GM12873 (cell line): ENCODE results near the gene ABCA3.

ENCODE experiments used
- TF ChIP-seq, protein P1 (sequence below): IDR thresholded peaks from 2 replicates; pipeline ENCODE4 v1.5.1; 2012; ENCODE audit warnings: low read depth, mild to moderate bottlenecking, moderate library complexity, low read length, control low read depth; ENCODE audit not compliant: insufficient read depth; ENCODE audit errors: missing control alignments

Gene ABCA3

DNA sequence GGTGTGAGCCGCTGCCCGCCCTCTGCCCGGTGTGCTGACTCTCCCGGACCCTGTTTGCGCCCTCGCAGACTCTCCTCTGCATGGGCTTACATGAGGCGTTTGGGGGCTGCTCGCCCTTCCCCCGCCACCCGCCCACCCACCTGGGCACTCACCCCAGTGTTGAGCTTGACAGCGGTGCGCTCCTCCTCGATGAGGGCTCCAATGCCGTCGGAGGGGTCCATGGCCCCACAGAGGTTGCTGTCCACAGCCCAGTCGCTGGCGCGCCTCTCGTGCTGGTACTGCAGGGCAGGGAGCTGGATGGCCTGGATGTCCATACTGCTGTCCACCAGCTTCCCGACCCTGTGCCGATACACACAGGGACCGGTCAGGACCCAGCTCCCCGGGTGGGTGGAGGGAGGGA, 51.2 kb downstream of the ABCA3 start:
- TF ChIP-seq, protein P1, sequence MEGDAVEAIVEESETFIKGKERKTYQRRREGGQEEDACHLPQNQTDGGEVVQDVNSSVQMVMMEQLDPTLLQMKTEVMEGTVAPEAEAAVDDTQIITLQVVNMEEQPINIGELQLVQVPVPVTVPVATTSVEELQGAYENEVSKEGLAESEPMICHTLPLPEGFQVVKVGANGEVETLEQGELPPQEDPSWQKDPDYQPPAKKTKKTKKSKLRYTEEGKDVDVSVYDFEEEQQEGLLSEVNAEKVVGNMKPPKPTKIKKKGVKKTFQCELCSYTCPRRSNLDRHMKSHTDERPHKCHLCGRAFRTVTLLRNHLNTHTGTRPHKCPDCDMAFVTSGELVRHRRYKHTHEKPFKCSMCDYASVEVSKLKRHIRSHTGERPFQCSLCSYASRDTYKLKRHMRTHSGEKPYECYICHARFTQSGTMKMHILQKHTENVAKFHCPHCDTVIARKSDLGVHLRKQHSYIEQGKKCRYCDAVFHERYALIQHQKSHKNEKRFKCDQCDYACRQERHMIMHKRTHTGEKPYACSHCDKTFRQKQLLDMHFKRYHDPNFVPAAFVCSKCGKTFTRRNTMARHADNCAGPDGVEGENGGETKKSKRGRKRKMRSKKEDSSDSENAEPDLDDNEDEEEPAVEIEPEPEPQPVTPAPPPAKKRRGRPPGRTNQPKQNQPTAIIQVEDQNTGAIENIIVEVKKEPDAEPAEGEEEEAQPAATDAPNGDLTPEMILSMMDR, result no peak

DNA sequence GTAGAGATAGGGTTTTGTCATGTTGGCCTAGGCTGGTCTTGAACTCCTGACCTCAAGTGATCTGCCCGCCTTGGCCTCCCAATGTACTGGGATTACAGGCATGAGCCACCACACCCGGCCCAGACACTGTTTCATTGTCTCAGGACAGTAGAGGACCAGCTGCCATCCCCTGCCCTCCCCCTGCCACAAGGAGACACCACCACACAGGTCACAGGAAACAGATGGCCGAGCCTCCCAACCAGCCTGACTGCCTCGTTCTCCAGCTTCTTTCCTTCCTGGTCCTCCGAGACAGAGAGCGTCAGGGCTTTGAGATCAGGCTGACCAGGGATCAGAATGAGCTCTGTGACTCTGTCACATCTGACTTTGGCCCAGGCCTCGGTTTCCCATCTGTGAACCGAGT, 51.8 kb downstream of the ABCA3 start:
- TF ChIP-seq, protein P1, result no peak

DNA sequence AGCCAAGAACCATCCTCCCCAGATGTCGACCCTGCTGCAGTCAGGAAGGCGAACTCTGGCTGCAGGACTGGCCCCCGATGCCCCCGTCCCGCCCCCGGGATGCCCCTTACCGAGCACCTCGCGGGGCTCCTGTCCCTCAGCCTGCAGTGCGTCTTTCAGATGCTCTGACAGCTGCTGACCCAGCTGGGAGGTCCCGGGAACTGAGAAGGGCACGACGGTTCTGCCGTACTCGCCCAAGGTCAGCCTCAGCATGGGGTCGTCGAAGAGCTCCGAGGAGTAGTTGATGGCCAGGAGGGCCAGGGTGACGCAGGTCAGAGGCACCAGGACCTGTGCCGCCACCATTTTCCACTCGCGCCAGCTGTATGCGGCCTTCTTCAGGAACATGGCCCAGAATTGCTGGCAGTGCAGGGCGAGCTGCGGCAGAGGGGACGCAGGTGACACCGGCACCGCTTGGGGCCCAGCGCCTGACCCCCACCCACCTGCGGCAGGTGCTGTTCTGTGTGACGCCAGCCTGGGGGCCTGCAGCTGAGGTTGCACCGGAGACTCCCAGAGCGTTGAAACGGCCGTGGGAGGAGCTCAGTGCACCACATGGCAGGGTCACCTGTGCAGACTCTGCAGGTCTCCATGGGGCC, 52.5 kb downstream of the ABCA3 start:
- TF ChIP-seq, protein P1, result no peak

DNA sequence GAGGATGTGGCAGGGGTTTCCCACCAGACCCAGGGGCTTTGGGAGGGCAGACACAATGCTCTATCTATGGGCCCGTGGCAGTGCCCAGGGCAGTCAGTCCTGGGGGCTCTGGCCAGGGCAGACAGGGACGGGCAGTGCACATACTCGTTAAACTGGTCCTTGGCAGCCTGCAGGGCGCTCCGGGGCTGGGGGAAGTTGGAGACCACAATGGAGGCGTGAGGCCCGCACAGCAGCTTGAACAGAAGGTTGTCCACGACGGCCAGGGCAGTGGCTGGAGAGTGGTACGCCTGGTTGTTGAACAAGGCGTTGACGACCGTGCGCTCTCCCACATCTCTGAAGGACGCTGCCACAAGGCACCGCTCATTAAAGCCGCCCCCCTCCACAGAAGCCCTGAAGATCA, 54.0 kb downstream of the ABCA3 start:
- TF ChIP-seq, protein P1, result no peak

DNA sequence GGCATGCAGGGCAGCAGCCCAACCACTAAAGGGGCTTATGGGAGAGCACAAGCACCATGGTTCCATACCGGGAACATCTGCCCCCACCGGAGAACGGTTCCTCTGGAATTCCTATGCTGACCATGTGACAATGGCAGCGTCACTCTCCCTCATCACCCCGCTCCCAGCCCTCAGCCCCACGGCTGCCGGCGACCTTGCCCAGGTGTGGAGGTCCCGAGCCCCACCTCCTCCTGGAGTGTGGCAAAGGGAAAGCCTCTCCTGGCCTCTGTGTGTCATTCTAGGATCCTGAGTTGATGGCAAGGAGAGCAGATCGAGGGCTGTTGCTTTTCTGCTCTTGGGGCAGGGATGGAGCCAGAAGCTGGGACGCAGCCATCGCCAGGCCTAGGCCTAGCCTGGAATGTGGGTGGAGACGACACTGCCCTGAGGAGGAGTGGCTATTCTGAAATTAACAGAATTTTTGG, 54.8 kb downstream of the ABCA3 start:
- TF ChIP-seq, protein P1, result no peak

DNA sequence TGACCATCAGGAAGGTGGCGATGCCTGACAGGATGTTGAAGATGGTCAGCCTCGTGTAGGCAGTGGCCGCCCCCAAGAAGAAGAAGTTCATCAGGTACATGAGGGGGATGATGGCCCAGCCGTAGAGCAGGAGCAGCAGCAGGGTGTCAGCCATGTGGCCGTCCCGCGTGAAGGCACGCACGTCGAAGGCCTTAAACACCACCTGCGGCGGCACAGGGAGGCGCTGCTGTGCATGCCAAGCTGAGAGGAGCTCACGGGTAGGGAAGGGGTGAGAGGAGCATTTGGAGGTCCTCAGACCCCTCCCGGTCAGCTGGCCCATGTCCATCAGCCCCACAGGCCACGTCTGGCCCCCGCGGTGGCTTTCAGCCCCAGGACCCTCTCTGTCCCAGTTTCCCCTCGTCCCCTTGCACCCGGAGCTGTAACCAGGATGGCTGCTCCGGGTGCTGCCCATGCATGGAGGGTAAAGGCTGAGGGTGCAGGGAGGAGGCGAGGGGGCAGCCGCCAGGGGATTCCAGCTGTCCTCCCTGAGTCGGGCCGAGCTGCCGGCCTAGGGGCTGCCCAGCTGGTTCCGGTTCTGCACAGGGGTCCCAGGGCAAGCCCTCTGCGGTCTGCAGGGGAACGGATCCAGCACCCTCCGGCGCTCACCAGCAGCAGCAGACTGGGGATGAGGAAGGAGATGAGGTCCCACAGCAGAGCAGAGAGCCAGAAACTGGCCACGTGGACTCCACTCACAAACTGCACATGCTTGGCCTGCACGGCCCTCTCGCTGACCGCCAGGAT, 55.5 kb downstream of the ABCA3 start:
- TF ChIP-seq, protein P1, result no peak

DNA sequence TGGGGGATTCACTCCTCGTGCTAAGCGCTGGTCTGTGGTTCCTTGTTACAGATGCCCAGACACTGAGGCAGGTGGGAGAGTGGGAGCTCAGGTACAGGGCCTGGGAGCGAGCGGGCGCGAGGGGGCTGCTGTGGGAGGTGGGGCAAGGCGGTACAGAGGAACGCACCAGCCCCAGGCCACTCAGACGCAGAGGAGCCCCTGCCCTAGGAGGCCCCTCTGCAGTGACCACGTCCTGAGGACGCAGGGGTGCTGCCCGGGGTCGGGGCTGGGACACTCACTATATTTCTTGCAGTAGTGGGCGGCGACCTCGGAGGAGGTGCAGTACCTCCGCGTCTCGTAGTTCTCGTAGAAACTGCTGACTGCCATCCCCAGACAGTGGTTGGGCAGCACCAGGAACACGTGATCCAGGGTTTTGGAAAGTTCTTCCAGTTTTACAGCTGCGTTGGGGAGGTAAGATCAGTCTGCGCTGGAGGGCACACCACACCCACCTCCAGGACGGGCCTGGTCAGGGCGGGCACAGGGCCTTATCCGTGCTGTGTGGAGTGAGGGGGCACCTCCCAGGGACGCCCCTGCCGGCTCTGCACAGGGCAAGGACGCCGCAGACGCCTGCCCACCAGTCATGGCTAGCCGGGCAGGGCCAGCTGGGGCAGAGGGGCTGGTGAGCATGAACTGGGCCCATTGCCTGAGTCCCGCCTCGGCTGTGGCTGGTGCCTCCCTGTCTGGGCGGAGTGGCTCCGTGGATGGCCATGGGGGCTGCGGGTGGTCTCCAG, 56.3 kb downstream of the ABCA3 start:
- TF ChIP-seq, protein P1, result no peak
